ENCODE results near the gene JARID2.

The JARID2 gene

DNA sequence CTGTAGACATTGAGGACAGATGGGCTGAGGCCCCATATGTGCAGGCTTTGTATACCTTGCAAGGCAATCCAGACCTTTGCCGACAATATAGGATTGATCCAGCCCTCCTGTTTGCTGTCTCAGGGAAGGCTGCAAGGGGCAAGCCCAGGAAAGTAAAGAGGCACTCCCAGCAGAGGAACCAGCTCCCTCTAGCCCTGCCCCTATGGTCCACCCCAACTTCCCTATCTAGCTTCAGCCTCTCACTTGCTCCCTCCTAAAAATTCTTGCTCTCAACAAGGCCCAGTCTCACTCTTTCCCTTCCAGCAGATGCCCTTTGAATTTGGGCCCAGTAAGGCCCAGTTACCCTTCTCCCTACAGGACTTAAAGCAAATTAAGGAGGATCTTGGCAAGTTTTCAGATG, 92.6 kb downstream of the JARID2 start:
- DNase-seq, result no peak

DNA sequence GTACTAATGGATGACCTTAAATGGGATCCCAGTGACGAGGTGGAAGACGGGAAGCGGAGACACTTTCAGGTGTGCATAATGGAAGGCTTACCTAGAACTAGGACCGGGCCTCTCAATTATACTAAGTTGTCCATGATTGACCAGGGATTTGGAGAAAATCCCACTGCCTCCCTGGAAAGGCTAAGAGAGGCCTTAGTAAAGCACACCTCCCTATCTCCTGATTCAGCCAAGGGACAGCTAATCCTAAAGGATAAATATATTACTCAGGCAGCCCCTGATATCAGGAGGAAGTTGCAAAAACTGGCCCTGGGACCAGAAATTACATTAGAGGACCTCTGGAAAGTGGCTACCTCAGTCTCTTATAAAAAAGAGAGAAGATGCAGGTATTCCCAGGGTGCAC, 93.2 kb downstream of the JARID2 start:
- DNase-seq, result no peak

DNA sequence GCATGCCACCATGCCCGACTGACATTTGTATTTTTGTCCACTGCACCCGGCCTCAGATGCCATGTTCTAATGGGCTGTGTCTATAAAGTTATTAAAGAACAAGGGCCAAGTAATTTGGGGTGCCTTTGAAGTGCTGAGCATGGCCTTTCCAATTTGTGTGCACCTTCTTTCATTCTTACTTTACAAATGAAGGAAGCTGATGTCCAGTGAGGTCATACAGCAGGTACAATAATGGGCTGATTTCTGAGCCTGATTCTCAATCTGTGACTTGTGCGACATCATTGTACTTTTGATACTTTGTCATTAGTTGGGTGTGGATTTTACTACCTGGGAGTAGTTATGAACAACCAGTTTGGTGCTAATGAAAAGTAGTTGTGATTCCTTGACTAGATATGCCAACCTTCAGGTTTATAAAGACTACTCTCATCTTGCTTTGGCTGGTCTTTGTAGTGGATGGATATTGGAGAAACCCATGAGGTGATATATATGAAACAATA, 94.3 kb downstream of the JARID2 start:
- DNase-seq, result no peak

DNA sequence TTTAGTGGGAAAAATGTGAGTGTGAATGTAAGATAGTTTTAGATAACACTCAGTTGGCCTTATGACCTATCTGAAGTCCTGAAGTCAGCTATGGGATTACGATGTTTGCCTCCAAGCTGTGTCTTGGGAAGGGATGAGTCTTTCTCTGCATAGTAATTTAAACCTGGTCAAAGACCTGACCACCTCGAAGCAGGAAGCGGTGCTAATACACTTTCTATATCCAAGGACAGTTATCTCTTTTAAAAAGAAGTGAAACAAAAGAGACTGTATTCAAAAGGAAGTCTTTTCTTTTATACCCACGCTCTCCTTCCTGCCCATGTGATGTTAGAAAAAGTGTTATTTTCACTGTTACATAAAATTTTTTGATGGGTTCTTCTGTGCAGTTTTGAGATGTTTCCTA, 94.9 kb downstream of the JARID2 start:
- no peak for DNase-seq

DNA sequence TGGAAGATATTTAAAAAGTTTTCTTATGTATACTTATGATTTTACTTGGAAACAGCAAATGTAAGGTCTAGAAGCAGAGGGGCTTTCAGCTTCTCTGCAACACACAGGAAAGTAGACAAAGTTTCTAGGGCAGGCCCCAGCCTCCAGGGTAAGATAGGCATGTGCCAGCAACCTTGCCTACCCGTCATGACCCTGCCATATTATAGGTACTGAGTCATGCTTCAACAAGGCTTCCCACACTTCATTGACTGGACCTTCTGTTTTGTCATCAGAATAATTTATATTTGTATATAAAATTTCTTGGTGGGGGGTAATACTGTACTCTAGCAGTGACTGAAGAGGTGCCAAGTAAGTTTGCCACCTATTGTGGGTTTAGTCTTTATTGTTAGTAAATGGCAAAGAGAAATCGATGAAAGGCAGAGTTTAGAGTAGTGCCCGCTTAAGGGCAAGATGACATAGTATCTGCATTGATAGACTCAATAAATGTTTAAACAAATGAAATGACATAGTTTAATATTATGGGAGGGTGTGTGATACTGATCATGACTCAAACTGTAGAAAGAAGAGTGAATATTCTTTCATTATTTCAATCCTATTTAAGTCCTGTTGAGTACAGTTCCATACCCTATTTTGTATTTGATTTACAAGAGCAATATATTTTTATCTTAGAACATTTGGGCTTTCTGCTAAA, 95.6 kb downstream of the JARID2 start:
- no peak for DNase-seq

DNA sequence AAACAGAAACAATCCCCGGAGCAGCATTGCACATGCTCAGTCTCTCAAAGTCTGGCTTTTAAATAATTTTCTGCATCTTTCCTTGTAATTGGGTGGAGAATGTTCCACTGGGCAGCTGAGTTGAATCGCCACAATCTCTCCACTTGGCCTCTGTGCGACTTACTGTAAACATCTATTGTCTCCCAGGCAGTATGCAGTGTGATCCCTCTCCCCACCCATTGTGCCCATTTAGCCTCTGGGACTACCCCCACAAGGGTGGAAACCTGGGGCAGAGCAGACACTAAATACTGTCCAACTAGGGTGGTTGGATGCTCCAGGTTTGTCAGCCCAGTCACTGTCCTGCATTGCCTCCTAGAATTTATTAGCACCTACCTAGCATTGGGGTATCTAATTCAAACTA, 96.2 kb downstream of the JARID2 start:
- DNase-seq, result no peak

DNA sequence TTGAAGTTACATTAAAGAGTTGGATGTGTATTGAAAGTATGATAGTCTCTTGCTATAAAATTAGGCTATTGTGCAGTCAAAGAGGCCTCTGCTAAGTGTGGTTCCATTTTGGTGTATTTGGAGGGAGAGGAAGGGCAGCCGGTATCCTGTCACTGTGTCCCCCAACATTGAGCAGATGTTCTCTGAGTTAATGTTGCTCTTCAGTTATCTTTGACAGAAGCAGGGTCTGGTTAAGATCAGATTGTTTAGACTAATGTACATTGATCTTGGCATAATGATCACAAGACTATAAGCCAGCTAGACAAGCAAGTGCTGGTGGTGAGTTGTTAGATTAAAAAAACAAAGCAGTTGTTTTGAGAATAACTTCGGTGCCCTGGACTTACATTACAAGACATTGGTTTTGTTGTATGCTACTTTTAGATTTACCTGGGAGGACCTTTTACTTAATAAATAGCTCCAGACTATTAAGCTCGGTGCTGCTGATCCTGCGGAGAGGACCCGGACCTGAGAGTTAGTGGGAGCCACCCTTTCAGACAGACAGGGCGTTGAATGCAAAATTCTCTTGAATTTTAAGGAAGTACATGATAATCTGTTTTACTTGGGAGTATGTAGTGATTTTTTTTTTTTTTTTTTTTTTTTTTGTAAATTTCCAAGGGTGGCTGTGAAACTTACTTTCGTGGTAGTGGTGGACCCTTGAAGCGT, 97.8 kb downstream of the JARID2 start:
- no peak for DNase-seq

DNA sequence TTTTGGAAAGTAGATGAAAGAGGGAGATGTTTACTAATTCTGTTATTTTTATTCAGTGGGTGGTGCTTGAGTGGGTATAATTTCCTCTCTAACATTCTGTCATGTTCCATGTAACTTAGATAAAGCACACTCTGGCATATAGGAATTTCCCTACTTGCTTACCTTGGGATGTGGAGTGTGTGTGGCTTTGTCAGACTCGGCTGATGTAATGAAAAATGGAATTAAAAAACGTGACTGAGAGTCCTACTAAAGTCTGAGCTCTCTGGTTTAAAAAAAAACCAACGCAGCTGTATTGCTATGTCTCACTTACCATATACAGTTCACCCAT, 98.3 kb downstream of the JARID2 start:
- no peak for DNase-seq

DNA sequence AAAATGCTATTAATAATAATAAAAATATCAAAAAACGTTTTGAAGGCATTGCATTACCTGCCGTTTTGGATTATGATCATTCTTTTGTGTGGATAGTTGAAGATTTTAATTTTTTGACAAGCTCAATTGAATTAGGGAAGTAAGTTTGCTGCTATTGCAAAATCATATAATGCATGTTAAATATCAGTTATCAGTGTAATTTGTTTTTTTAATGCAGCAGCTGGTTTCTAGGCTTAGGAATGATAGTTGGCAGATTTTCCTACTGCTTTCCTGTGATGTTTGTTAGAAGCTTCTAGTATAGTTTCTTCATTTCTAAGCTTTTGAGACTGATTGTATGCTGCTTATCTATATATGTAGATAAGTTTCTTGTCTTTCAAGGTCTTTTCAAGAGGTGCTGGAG, 99.0 kb downstream of the JARID2 start:
- no peak for DNase-seq

DNA sequence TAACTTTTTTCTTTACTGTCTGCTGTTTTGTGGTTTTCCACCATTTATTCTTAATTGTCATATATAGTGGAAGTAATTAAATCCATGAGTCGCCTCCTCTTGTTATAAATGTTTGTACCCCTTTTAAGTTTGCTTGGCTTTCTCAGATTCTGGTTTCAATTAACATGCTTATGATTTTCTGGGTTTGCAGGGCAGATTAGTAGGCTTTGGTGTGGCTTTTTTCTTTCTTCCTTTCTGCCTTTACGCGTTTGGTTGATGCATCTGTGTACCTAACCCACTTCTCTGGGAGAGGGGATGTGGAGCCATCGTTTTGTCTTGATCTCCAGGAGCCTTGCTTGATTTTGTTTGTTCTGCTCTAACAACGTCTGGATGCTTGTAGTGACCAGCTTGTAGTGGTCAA, 100.4 kb downstream of the JARID2 start:
- DNase-seq, result no peak

DNA sequence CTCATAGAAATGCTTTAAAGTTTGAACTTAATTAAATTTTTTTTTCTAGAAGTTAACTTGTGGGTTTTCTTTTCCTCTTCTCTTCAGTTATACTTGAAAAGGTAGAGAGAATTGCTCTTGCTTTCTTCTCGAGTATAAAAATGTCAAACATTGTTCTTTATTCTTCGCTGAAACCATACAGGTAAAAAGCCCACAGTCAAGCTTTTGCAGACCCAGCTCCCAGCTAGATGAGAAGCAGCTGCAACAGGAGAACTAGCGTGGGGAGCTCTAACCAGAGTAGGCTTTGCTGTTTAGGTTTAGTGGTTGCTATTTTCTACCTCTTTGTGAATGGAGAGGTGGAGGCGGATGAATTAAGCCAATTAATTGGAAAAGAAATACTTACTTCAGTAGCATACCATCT, 102.7 kb downstream of the JARID2 start:
- no peak for DNase-seq

DNA sequence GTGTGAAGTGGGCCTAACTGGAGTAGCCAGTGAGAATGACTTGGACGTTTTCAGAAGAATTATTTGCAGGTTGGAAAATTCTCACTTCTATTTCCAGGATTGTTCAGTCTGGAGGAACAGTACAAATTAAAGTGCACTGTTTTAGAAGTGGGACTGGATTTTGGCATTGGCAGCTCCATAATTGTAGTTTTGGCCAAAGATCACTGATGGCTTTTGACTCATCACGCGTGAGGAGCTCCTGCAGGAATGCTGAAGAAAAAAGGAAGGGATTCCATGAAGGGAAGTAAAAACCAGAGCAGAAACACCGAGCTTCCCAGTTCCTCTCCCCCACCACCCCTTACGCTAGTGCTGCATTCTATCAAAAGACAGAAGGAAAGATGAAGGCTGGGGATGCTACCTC, 103.5 kb downstream of the JARID2 start:
- no peak for DNase-seq

DNA sequence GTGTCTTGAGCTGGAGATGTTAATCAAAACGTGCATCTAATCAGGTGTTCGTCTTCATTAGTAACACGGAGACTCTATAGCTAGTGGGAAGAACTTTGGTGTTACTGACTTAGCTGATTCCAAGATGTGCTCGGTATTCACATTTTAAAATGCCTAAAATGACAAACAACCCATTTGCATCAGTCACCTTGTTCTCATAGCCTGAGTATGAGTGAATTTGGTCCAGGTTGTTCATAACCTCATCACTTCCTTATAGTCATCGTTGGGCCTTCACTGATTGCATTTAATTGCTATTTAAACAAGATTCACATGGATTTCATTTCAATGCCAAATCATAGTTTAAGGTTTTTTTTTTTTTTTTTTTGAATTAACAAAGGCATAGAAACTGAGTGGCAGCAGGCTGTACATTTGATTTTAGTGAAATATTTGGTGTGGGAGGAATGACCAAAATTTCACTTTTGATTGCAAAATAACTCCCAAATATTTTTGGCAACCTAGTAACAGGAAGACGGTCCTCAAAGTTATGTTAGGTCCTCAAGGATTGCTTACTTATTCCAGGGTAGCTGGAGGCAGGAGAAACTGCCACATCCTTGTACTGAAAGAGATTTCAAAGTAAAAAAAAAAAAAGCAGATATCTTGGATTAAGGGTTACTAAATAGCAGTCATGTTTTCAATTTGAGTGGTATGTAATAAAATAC, 104.7 kb downstream of the JARID2 start:
- no peak for DNase-seq

DNA sequence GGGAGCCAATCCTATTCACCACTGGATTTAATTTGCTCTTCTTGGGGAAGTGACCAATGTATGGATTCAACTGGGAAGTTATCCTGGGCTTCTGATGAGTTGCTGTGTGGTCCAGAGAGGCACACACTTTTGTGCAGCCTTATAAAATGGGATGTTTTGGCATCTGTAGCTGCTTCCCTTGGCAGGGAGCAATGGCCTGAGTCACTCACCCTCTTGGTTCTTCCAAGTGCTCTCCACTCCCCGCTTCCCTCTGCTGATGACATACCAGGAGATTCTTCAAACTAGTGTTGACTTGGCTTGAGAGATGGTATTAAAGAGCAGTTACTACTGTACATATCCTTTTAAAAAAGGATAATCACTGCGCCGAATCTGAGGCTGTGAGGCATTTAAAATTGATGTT, 105.8 kb downstream of the JARID2 start:
- no peak for DNase-seq

DNA sequence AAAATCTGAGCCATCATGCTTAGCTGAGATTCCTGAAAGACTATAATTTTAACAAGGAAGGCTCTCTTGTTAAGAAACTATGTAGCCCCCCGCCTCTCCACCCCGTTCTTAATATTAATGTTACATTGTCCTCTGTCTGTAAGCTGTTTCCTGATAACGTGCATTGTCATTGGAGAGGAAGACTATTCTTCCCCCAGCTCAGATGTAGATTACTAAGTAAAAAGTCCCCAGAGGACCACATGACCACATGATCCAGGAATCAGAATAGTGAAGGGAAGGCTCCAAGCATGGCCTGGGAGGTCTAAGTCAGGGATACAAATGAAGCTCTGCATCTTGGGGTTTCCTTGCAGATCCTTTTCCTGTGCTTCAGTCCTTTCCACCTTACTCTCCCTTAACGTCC, 106.4 kb downstream of the JARID2 start:
- no peak for DNase-seq

DNA sequence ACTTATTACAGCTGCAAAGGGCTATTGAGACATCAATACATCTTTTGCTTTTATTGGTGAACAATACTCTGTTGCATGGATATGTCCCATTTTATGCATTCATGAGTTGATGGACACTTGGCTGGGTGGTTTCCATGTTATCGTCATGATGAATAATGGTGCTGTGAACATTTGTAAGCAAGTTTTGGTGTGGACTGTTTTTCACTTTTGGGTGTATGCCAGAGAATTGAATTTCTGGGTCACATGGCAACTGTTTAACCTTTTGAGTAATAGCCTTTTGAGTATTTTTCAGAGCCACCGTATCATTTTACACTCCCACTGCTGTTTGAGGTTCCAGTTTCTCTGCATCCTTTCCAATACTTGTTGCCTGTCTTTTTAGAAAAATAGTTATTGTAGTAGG, 107.0 kb downstream of the JARID2 start:
- DNase-seq, result no peak

DNA sequence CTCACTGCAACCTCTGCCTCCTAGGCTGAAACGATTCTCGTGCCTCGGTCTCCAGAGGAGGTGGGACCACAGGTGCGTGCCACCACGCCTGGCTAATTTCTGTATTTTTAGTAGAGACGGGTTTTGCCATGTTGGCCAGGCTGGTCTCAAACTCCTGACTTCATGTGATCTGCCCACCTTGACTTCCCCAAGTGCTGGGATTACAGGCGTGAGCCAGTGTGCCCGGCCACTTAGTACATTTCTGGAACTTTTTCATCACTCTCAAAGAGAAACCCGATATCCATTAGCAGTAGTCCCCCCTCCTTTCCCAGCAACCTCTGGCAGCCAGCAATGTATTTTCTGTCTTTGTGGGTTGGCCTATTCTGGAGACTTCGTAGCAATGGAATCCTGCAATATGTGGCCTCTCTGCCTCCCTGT, 109.8 kb downstream of the JARID2 start:
- DNase-seq, result no peak

DNA sequence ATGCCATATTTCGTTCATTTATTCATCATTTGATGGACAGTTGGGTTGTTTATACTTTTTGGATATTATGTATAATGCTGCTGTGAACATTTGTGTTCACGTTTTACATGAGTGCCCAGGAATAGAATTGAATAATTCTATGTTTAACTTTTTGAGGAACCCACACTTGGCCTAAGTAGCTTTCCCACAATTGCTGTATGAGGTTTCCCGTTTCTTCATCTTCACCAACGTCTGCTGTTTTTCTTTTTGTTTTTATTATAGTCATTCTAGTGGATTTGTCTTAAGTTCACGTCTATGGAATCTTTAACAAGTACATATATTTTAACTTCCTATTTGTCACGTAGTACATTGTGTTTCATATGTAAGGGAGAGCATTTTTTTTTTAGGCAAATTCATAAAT, 110.3 kb downstream of the JARID2 start:
- DNase-seq, result no peak

DNA sequence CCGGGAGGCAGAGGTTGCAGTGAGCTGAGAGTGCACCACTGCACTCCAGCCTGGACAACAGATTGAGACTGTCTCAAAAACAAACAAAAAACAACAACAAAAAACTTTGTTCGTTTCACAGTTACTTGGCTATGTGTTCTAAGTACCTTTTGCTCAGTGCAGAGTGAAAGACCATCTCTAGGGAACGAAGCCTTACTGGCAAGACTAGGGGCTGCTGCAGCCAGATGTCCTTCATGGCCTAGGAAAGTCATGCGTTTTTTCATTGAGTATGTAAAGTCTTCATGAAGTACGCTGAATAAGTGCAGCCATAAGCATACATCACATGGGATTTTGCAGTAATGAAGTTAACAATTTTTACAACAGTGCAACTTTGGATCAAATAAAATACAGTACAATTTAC, 111.1 kb downstream of the JARID2 start:
- no peak for DNase-seq

DNA sequence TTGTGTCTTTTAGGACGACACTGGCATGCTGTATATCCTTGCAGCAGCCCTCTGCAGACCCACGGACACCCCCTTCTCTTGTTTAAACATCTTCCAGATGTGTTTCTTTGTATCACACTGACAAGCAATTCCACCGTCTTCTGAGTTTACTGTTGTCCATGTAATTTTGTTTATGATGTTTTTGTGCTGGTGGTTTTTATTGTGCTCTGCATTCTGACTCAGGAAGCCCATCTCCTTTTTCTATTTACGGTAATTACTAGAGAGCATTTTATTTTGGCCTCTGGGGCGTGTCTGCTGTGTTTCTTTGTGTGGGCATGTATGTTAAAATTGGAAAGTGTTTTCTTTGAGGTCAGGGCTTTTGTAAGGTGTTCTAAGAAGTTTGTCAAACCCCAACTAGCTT, 111.9 kb downstream of the JARID2 start:
- no peak for DNase-seq

DNA sequence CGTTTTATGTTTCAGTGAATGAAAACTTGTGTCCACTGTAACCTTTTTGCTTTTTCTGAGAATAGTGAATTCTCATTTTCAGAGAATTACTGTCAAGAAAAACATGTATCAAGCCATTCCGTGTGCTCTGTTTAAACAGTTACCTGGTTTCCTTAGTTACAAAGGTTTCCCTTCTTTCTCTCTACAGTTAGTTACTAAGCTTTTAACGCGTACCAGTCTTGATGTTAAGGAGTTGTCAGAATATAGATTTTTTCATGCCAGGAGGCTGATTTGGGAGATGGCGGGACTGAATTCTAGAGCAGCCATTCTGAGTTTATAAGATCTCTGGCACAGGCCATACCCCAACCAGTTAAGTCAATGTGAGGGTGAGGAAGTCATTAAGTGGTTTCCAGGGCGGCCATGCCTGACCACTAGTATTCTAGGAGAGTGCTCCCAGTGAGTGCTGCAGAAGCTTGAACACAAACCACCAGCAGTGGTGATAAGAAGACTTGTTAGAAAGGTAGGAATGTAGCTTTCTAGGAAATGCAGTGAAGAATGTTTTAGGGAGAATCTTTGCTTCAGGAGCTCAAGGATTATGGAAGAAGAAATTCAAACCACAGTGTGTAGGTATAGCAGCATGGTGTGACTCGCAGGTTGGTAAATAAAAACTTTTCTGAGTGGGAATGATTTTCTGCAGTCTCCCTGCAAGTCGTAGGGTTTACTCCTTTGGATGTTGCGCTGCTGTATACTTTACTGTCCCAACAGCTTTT, 112.9 kb downstream of the JARID2 start:
- DNase-seq, result no peak

DNA sequence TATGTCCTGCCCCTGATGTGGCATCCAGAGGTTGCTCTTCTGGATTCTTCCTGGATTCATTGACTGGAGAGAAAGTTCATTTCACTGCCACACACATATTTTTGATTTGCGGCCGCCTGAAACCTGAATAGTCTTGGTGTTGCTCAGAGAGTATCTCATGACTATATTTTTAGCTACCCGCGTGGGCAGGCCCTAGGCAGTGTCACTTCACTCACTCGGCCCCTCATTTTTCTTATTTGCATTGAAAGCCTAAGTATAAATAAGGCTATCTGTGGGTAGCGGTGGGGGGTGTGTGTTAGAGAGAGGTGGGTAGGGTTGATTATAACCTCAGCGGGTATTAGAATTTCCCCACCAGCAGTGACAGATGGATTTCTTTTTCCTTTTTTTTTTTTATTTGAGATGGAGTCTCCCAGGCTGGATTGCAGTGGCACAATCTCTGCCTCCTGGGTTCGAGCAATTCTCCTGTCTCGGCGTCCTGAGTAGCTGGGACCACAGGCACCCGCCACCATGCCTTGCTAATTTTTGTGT, 113.5 kb downstream of the JARID2 start:
- no peak for DNase-seq

DNA sequence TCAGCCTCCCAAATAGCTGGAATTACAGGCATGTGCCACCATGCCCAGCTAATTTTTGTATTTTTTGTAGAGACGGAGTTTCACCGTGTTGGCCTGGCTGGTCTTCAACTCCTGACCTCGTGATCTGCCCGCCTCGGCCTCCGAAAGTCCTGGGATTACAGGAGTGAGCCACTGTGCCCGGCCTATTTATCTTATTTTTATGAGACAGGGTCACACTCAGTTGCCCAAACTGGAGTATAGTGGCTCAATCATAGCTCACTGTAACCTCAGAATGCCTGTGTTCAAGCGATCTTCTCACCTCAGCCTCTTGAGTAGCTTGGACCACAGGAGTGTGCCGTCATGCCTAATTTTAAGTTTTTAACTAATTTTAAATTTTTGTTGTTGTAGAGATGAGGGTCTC, 114.4 kb downstream of the JARID2 start:
- no peak for DNase-seq
